ENCODE measurements around the gene TIPIN.

DNA sequence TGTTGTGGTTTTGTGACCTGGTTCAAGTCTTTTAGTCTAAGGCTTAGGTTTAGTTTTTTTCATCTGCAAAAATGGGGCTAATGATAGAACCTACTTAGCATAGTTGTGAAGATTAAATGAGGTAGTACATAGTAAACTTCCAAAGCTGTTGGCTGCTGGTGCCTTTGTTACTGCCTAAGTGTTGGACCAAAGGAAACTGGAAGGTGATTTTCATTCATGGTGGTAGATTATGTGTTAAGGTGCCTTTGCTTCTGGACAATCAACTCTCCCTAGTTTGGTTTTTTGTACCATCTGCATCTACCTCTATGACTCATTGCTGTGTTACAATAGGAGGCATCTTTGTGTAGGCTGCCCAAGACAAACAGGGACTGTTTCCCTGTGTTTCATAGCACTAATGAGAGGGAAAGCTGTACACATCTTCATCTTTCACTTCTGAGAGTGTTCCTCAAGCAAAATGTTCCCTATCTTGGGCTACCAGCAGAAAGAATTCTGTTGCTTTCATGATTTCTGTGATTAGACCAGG lies 33.4 kb upstream of the TIPIN start:
- no peak for TF ChIP-seq SIN3A (IDR thresholded peaks at IDR 0.05; ENCODE audit: borderline replicate concordance, insufficient read depth, low read length)
- TF ChIP-seq, protein P1, sequence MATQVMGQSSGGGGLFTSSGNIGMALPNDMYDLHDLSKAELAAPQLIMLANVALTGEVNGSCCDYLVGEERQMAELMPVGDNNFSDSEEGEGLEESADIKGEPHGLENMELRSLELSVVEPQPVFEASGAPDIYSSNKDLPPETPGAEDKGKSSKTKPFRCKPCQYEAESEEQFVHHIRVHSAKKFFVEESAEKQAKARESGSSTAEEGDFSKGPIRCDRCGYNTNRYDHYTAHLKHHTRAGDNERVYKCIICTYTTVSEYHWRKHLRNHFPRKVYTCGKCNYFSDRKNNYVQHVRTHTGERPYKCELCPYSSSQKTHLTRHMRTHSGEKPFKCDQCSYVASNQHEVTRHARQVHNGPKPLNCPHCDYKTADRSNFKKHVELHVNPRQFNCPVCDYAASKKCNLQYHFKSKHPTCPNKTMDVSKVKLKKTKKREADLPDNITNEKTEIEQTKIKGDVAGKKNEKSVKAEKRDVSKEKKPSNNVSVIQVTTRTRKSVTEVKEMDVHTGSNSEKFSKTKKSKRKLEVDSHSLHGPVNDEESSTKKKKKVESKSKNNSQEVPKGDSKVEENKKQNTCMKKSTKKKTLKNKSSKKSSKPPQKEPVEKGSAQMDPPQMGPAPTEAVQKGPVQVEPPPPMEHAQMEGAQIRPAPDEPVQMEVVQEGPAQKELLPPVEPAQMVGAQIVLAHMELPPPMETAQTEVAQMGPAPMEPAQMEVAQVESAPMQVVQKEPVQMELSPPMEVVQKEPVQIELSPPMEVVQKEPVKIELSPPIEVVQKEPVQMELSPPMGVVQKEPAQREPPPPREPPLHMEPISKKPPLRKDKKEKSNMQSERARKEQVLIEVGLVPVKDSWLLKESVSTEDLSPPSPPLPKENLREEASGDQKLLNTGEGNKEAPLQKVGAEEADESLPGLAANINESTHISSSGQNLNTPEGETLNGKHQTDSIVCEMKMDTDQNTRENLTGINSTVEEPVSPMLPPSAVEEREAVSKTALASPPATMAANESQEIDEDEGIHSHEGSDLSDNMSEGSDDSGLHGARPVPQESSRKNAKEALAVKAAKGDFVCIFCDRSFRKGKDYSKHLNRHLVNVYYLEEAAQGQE (IDR thresholded peaks at IDR 0.05; ENCODE audit: insufficient read depth in 1 of 2, low read depth in 2 of 2, low read length in 2 of 2): no peak
- TF ChIP-seq FOXP2 (optimal IDR thresholded peaks at IDR 0.05; ENCODE audit: borderline replicate concordance, extremely low read depth, extremely low read length, insufficient read depth): no peak

All from PFSK-1 (cell line).